Breast epithelium (tissue), 3 donors: ENCODE data around the gene SLC22A17.

ENCODE experiments used
- POLR2AphosphoS5 ChIP-seq, 3 donors: sonication (generic); formaldehyde crosslinking; IDR thresholded peaks; one replicate each; pipeline ENCODE4 v1.6.1; 2017; ENCODE audit warnings: antibody characterized with exemption in 3 of 3
- TF ChIP-seq, protein P1 (sequence below), 3 donors: fragments of 450-650 bp; IDR thresholded peaks; one replicate each; pipeline ENCODE4 v1.5.1; 2016 to 2017; ENCODE audit warnings: antibody characterized with exemption in 3 of 3, mild to moderate bottlenecking in 3 of 3, moderate library complexity in 3 of 3

DNA sequence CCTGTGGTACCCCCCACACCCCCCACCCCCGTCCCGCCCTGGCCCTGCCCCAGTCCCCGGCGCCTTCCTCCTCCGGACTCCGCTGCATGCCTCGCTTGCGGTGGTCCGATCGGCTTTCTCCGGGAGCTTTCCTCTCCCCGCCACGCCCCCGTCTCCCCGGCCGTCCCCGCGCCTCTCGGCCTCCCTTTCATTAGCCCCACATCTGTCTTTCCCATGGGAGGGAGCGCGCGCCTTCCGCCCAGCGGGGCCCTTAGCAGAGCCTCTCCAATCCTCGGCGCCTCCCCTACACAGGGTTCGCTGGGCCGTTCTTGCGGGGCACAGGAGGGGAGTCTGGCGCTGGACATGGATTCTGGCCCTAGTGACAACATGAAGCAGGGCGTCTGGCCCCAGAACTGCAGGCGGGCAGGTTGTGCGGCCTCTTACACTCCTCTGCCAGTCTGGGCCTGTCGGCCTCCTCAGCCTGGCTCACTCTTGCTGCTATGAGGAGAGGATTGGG is 13.8 kb upstream of the SLC22A17 start:
- peak in 1 of 3 donors; percentile 2 for TF ChIP-seq POLR2AphosphoS5 (IDR thresholded peaks at IDR 0.05)
- TF ChIP-seq, protein P1, sequence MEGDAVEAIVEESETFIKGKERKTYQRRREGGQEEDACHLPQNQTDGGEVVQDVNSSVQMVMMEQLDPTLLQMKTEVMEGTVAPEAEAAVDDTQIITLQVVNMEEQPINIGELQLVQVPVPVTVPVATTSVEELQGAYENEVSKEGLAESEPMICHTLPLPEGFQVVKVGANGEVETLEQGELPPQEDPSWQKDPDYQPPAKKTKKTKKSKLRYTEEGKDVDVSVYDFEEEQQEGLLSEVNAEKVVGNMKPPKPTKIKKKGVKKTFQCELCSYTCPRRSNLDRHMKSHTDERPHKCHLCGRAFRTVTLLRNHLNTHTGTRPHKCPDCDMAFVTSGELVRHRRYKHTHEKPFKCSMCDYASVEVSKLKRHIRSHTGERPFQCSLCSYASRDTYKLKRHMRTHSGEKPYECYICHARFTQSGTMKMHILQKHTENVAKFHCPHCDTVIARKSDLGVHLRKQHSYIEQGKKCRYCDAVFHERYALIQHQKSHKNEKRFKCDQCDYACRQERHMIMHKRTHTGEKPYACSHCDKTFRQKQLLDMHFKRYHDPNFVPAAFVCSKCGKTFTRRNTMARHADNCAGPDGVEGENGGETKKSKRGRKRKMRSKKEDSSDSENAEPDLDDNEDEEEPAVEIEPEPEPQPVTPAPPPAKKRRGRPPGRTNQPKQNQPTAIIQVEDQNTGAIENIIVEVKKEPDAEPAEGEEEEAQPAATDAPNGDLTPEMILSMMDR (IDR thresholded peaks at IDR 0.05) = no peak
